Gastrocnemius medialis (tissue), 4 donors: ENCODE data around the gene RAD51B. TPM values are rescaled to one million over a fixed set of nuclear protein-coding genes. Genes with fewer than 3 reads are reported as not detected.

ENCODE experiments used
- ATAC-seq, 2 donors: fragments of 150-250 bp; one replicate each; pipeline ENCODE4 v1.9.1; 2016
- DNase-seq, 2 donors: peaks; one replicate each; pipeline ENCODE4 v3.0.0-alpha.2; 2019
- H3K27ac ChIP-seq, 4 donors: fragments of 200-600 bp; sonication (generic); 1 replicate in 1 of 4; 2 replicates in 3 of 4; pipeline ENCODE4 v1.5.1; 2016 to 2018; ENCODE audit warnings: mild to moderate bottlenecking in 2 of 4, moderate library complexity in 1 of 4
- H3K27me3 ChIP-seq, 3 donors: fragments of 200-600 bp; sonication (generic) in 2 of 3; 1 replicate in 1 of 3; 2 replicates in 2 of 3; pipeline versions ENCODE4 v1.5.1 to v1.6.0; 2016 to 2019; ENCODE audit warnings: mild to moderate bottlenecking in 1 of 3, moderate library complexity in 1 of 3
- H3K36me3 ChIP-seq, 2 donors: fragments of 200-600 bp; sonication (generic) in 1 of 2; one replicate each; pipeline ENCODE4 v1.5.1; 2017 to 2018
- H3K4me1 ChIP-seq, 2 donors: fragments of 200-600 bp; sonication (generic) in 1 of 2; one replicate each; pipeline ENCODE4 v1.5.1; 2016 to 2017; ENCODE audit warnings: mild to moderate bottlenecking in 2 of 2
- H3K4me3 ChIP-seq, 4 donors: fragments of 200-600 bp; sonication (generic) in 3 of 4; 1 replicate in 1 of 4; 2 replicates in 3 of 4; pipeline ENCODE4 v1.5.1; 2016 to 2019; ENCODE audit warnings: mild to moderate bottlenecking in 2 of 4
- H3K9me3 ChIP-seq, 3 donors: fragments of 200-600 bp; sonication (generic) in 2 of 3; 1 replicate in 1 of 3; 2 replicates in 2 of 3; pipeline ENCODE4 v1.5.1; 2016 to 2019
- POLR2A ChIP-seq, 2 donors: fragments of 450-650 bp; IDR thresholded peaks; one replicate each; pipeline ENCODE4 v1.6.1; 2017; ENCODE audit warnings: antibody characterized with exemption in 2 of 2, mild to moderate bottlenecking in 2 of 2, moderate library complexity in 2 of 2
- in situ Hi-C, 4 donors: fragments of 200-750 bp; cut with MboI; loops; one replicate each; pipeline versions ENCODE4 v1.15.0 to v1.8.0; 2017; ENCODE audit warnings: low sequenced_read_pairs in 4 of 4
- intact Hi-C: fragments of 100-400 bp; cut with DNase I; formaldehyde crosslinking; loops from one replicate; pipeline ENCODE4 v1.15.1; 2023; ENCODE audit warnings: low total_unique reads
- total RNA-seq, 4 donors: library from RNA; depleted of rRNA; stranded (reverse); fragments of >200 nt; gene quantifications; one replicate each; pipeline versions ENCODE4 v1.1.0 to v1.2.3, GENCODE V29; 2016
- TF ChIP-seq, protein P1 (sequence below), 5 experiments: fragments of 450-650 bp in 3 of 5; fragments of 200-600 bp in 2 of 5; sonication (generic) in 2 of 5; IDR thresholded peaks in 4 of 5; conservative IDR thresholded peaks in 1 of 5; 1 replicate in 4 of 5; 2 replicates in 1 of 5; pipeline ENCODE4 v1.5.1; 2016 to 2019; ENCODE audit warnings: antibody characterized with exemption in 5 of 5, mild to moderate bottlenecking in 3 of 5, moderate library complexity in 3 of 5

The RAD51B gene
- total RNA-seq, 4 donors from 2014 or later = 1.6 to 3.3 (median 2.4) TPM

DNA sequence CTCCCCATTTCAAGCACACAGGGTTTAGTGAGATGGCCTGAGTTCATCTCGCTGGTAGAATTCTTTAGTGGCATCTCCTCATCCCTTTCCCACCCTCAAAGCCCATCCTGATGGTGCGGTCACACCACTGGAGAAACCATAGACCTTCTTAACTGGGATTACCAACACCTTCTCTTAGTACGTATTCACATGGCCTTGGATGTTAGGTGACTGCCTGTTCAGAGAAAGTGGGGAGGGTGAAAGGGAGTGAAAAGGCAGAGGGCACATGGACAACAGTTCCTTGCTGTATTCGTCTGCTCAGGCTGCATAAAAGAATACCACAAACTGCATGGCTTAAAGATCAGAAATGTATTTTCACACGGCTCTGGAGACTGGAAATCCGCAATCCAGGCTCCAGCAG lies 667.2 kb downstream of the RAD51B start:
- no peaks in the 10 kb centered on the region for H3K36me3 ChIP-seq
- no peak overlapping the region for H3K27ac ChIP-seq
- no peaks in the 10 kb centered on the region for H3K27me3 ChIP-seq
- H3K9me3 ChIP-seq = no peaks in the 10 kb centered on the region
- H3K4me3 ChIP-seq = no peak overlapping the region
- no peak for TF ChIP-seq POLR2A (IDR thresholded peaks at IDR 0.05)
- TF ChIP-seq, protein P1, sequence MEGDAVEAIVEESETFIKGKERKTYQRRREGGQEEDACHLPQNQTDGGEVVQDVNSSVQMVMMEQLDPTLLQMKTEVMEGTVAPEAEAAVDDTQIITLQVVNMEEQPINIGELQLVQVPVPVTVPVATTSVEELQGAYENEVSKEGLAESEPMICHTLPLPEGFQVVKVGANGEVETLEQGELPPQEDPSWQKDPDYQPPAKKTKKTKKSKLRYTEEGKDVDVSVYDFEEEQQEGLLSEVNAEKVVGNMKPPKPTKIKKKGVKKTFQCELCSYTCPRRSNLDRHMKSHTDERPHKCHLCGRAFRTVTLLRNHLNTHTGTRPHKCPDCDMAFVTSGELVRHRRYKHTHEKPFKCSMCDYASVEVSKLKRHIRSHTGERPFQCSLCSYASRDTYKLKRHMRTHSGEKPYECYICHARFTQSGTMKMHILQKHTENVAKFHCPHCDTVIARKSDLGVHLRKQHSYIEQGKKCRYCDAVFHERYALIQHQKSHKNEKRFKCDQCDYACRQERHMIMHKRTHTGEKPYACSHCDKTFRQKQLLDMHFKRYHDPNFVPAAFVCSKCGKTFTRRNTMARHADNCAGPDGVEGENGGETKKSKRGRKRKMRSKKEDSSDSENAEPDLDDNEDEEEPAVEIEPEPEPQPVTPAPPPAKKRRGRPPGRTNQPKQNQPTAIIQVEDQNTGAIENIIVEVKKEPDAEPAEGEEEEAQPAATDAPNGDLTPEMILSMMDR (IDR thresholded peaks at IDR 0.05 in 4 of 5, conservative IDR thresholded peaks at IDR 0.05 in 1 of 5) = no peak
- intact Hi-C loops (no loop called here), in situ Hi-C loops (no loop called here)
- DNase-seq = no peak
- no peak for ATAC-seq
- H3K4me1 ChIP-seq = no peaks in the 10 kb centered on the region

DNA sequence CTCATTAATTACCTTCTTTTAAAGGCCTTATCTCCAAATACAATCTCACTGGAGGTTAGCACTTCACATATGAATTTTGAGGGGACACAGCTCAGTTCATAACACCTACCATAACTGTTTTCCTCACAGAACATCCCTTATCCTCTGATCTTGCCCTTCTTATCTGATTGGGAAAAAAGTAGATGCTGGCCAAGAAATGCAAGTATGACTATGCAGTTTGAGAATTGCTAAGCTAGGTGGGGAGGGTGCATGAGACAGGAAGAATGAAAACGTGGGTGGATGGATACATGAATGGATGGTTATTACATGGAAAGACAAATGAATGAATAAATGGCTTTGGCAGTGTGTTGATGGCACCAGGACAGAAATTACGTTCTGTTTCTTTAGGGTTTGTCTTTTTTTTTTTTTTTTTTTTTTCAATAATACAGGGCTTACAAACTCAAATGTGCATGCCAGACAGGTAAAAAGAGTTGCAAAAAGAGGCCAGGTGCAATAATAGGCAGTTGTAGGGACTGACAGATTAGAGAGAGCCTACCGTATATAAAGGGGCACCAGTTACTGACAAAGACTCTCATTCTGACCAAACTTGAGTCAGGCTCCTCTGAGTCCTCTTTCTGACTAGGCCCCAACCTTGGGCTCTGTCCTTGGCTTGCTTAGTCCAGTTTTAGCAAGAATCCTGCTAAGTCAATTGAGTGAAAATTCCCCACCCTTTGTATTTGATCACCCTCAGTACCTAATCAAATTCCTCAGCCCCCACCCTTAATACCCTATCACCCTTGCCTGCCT lies 668.4 kb downstream of the RAD51B start:
- no peaks in the 10 kb centered on the region for H3K4me1 ChIP-seq
- H3K27me3 ChIP-seq = no peaks in the 10 kb centered on the region
- in situ Hi-C loops = no loop called here
- H3K27ac ChIP-seq = no peak overlapping the region
- H3K4me3 ChIP-seq = no peak overlapping the region
- no peaks in the 10 kb centered on the region for H3K9me3 ChIP-seq
- intact Hi-C loops = no loop called here
- no peak for DNase-seq
- no peak for ATAC-seq
- H3K36me3 ChIP-seq = no peaks in the 10 kb centered on the region
- TF ChIP-seq, protein P1 (IDR thresholded peaks at IDR 0.05 in 4 of 5, conservative IDR thresholded peaks at IDR 0.05 in 1 of 5) = no peak
- TF ChIP-seq POLR2A (IDR thresholded peaks at IDR 0.05) = no peak

DNA sequence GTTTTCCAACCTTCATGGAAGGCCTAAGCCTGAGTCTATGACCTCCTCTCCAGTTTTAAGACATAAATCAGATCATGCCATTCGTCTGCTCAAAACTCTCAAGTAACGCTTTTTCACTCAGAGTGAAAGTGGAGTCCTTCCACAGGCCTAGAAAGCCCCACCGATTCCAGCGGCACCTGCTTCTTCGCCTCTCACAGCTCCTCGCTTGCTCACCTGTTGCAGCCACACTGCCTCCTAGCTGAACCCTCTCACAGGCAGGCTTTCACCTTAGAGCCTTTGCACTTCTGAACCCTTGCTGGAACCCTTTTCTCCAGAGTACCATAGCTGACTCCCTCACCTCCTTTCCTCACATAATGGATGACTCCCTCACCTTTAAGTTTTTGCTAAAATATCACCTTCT lies 672.2 kb downstream of the RAD51B start:
- Histone ChIP-seq H3K9me3 (no peaks in the 10 kb centered on the region), H3K4me3 (no peak overlapping the region), H3K27me3 (no peaks in the 10 kb centered on the region), H3K4me1 (no peaks in the 10 kb centered on the region), H3K27ac (no peak overlapping the region), H3K36me3 (no peaks in the 10 kb centered on the region)
- DNase-seq (no peak), ATAC-seq (no peak)
- intact Hi-C loops = no loop called here
- TF ChIP-seq, protein P1 (IDR thresholded peaks at IDR 0.05 in 4 of 5, conservative IDR thresholded peaks at IDR 0.05 in 1 of 5) = no peak
- in situ Hi-C loops = no loop called here

DNA sequence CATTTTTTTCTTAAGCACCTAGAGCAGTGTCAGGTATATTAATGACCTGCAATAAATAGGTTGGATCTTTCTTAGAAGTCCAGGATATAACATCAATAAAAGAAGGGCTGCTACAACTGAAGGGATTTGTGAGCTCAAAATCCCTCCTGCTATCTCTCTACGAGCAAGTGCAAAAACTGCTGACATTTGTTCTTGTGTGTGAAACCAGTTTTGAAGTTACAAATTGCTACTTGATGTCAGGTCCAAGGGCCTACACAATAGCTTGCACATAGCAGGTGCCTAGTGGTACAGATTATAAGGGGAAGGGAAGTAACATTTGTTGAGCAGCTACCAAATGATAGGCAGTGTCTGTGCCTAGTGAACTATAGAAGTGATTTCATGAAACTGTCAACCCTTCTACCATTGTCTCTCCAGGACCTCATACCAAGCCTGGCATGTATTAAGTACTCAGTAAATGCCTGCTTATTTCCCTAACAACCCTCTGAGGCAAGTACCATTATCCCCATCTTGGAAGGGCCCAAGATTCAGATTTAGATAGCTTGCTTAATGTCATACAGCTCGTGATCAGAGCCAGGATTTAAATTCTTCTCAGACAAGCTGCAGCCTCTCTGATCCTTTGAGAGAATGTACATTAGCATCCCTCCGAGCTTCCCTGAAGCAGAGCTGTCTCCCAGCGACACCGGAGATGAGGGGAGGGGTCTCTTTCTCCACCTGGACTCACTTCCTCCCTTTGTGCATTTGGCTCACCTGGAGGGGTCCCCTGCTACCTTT lies 673.0 kb downstream of the RAD51B start:
- Histone ChIP-seq H3K4me1 (no peaks in the 10 kb centered on the region), H3K4me3 (no peak overlapping the region), H3K36me3 (no peaks in the 10 kb centered on the region), H3K9me3 (no peaks in the 10 kb centered on the region), H3K27ac (no peak overlapping the region), H3K27me3 (no peaks in the 10 kb centered on the region)
- ATAC-seq (no peak), DNase-seq (no peak)
- intact Hi-C loops = no loop called here
- TF ChIP-seq, protein P1 (IDR thresholded peaks at IDR 0.05 in 4 of 5, conservative IDR thresholded peaks at IDR 0.05 in 1 of 5) = no peak
- TF ChIP-seq POLR2A (IDR thresholded peaks at IDR 0.05) = no peak
- in situ Hi-C loops = no loop called here
